SK-N-SH (cell line): Measurements from ENCODE around the gene RFFL. TPM values are rescaled to one million over a fixed set of nuclear protein-coding genes. Genes with fewer than 3 reads are reported as not detected.

Experiments
- CTCF ChIA-PET: fragments of 300-600, 350-600 bp; formaldehyde crosslinking; extraction: SDS; loops from one replicate; lab custom pipeline; 2021; lab: Yijun Ruan, JAX
- POLR2A ChIA-PET: fragments of 350-600 bp; sonication (Branson Sonifier 250); formaldehyde crosslinking; extraction: SDS; loops from one replicate; lab custom pipeline; 2020; ENCODE audit warnings: antibody characterized with exemption, inconsistent platforms; lab: Yijun Ruan, JAX
- DNase-seq: peaks from one replicate; pipeline ENCODE4 v3.0.0; 2012
- H2AFZ ChIP-seq: fragments of 200-600 bp; sonication (generic); 2 replicates; pipeline ENCODE4 v1.8.1; 2016; ENCODE audit warnings: antibody characterized with exemption, mild to moderate bottlenecking, low read depth
- H3F3A ChIP-seq: fragments of 200-600 bp; sonication (generic); replicated peaks from 2 replicates; pipeline ENCODE3; 2016; ENCODE audit warnings: antibody characterized with exemption, mild to moderate bottlenecking; ENCODE audit not compliant: insufficient read depth
- H3K27ac ChIP-seq, 2 experiments: fragments of 200-500 bp in 1 of 2; fragments of 200-600 bp in 1 of 2; sonication (Bioruptor generic) in 1 of 2; sonication (generic), shearing (Covaris generic) in 1 of 2; 2 replicates each; pipeline versions ENCODE4 v1.5.1 to v1.6.1; 2014 to 2016; ENCODE audit warnings: low read depth in 2 of 2, inconsistent platforms in 1 of 2, low read length in 1 of 2, mild to moderate bottlenecking in 1 of 2, mixed read lengths in 1 of 2
- H3K27me3 ChIP-seq: fragments of 200-600 bp; sonication (generic), shearing (Covaris generic); 2 replicates; pipeline ENCODE4 v1.6.1; 2016; ENCODE audit warnings: mixed run types; ENCODE audit not compliant: insufficient read depth
- H3K36me3 ChIP-seq, 2 experiments: fragments of 200-500 bp in 1 of 2; fragments of 200-600 bp in 1 of 2; sonication (Bioruptor generic) in 1 of 2; sonication (generic) in 1 of 2; replicated peaks in 1 of 2; 2 replicates each; pipeline versions ENCODE3 to v1.5.1; 2014 to 2016; ENCODE audit warnings: low read length in 1 of 2, mild to moderate bottlenecking in 1 of 2; ENCODE audit not compliant: insufficient read depth in 2 of 2, control insufficient read depth in 1 of 2
- H3K4me1 ChIP-seq, 2 experiments: fragments of 200-500 bp in 1 of 2; fragments of 200-600 bp in 1 of 2; sonication (Bioruptor generic) in 1 of 2; sonication (generic), shearing (Covaris generic) in 1 of 2; 2 replicates each; pipeline versions ENCODE4 v1.5.1 to v1.6.1; 2014 to 2016; ENCODE audit warnings: low read depth in 1 of 2, low read length in 1 of 2, mixed run types in 1 of 2; ENCODE audit not compliant: insufficient read depth in 2 of 2, control insufficient read depth in 1 of 2
- H3K4me2 ChIP-seq: fragments of 200-600 bp; sonication (generic), shearing (Covaris generic); 2 replicates; pipeline ENCODE4 v1.6.1; 2017; ENCODE audit warnings: mixed run types
- H3K4me3 ChIP-seq, 2 experiments: fragments of 200-500 bp in 1 of 2; fragments of 200-600 bp in 1 of 2; sonication (Bioruptor generic) in 1 of 2; sonication (generic), shearing (Covaris generic) in 1 of 2; 2 replicates each; pipeline versions ENCODE4 v1.5.1 to v1.8.1; 2014 to 2016; ENCODE audit warnings: low read depth in 2 of 2, inconsistent platforms in 1 of 2, low read length in 1 of 2, mild to moderate bottlenecking in 1 of 2, mixed read lengths in 1 of 2, moderate library complexity in 1 of 2
- H3K79me2 ChIP-seq: fragments of 200-600 bp; sonication (generic); 2 replicates; pipeline ENCODE4 v1.8.1; 2017; ENCODE audit warnings: mild to moderate bottlenecking; ENCODE audit not compliant: insufficient read depth
- H3K9ac ChIP-seq: fragments of 200-600 bp; sonication (generic); 2 replicates; pipeline ENCODE4 v1.6.1; 2017; ENCODE audit warnings: mixed run types
- H3K9me2 ChIP-seq: fragments of 200-600 bp; sonication (generic); 2 replicates; pipeline ENCODE4 v1.6.1; 2017; ENCODE audit warnings: mixed run types
- H3K9me3 ChIP-seq: fragments of 200-600 bp; sonication (generic); 2 replicates; pipeline ENCODE4 v1.6.1; 2017; ENCODE audit warnings: mixed run types, mild to moderate bottlenecking, moderate library complexity
- H4K20me1 ChIP-seq: fragments of 200-600 bp; sonication (generic); 2 replicates; pipeline ENCODE4 v1.6.1; 2017; ENCODE audit warnings: mild to moderate bottlenecking, mixed run types; ENCODE audit not compliant: insufficient read depth
- CHD2 ChIP-seq: fragments of 150-350 bp; IDR thresholded peaks from 2 replicates; pipeline ENCODE4 v1.6.1; 2018; ENCODE audit warnings: low read length; ENCODE audit not compliant: partially characterized antibody
- EP300 ChIP-seq, 2 experiments: IDR thresholded peaks; 2 replicates each; pipeline versions ENCODE4 v1.4.0 to v1.6.1; 2012; ENCODE audit warnings: borderline replicate concordance in 1 of 2, low read depth in 1 of 2, low read length in 1 of 2
- FOXJ3 ChIP-seq: sonication (generic); formaldehyde crosslinking; IDR thresholded peaks from 2 replicates; pipeline ENCODE4 v1.5.1; 2020; ENCODE audit warnings: mild to moderate bottlenecking, missing genetic modification reagents
- FOXM1 ChIP-seq: IDR thresholded peaks from 2 replicates; pipeline ENCODE4 v1.4.0; 2012; ENCODE audit warnings: low read depth, mild to moderate bottlenecking
- IRF3 ChIP-seq: fragments of 150-350 bp; IDR thresholded peaks from 2 replicates; pipeline ENCODE4 v1.6.1; 2016; ENCODE audit warnings: mild to moderate bottlenecking, low read depth, low read length
- JUND ChIP-seq: IDR thresholded peaks from 2 replicates; pipeline ENCODE4 v1.4.0; 2012
- MXI1 ChIP-seq: IDR thresholded peaks from 2 replicates; pipeline ENCODE4 v1.6.1; 2012; ENCODE audit warnings: mild to moderate bottlenecking, low read depth, low read length, improper control_type of control experiment
- RAD21 ChIP-seq: IDR thresholded peaks from 2 replicates; pipeline ENCODE4 v1.6.1; 2012; ENCODE audit warnings: mild to moderate bottlenecking, low read length
- RCOR1 ChIP-seq: fragments of 150-350 bp; IDR thresholded peaks from 2 replicates; pipeline ENCODE4 v1.6.1; 2017; ENCODE audit warnings: antibody characterized with exemption, low read length
- SIN3A ChIP-seq: IDR thresholded peaks from 2 replicates; pipeline ENCODE4 v1.6.1; 2012; ENCODE audit warnings: low read depth, mild to moderate bottlenecking, low read length, moderate library complexity, borderline replicate concordance
- TEAD4 ChIP-seq: IDR thresholded peaks from 2 replicates; pipeline ENCODE4 v1.4.0; 2012; ENCODE audit warnings: mild to moderate bottlenecking, borderline replicate concordance; ENCODE audit not compliant: insufficient read depth
- USF1 ChIP-seq: IDR thresholded peaks from 2 replicates; pipeline ENCODE4 v1.4.0; 2012; ENCODE audit warnings: low read depth, borderline replicate concordance
- USF2 ChIP-seq: fragments of 150-350 bp; IDR thresholded peaks from 2 replicates; pipeline ENCODE4 v1.6.1; 2017; ENCODE audit warnings: antibody characterized with exemption, low read length, low read depth, borderline replicate concordance
- YY1 ChIP-seq: IDR thresholded peaks from 2 replicates; pipeline ENCODE4 v1.4.0; 2012; ENCODE audit warnings: low read depth, mild to moderate bottlenecking
- WGBS: methylation state at CpG from one replicate; pipeline ENCODE4 v1.1.6; 2017; ENCODE audit warnings: low lambda C conversion rate; 5-methylcytosine and 5-hydroxymethylcytosine counted together
- polyA plus RNA-seq, 3 experiments: library from polyadenylated mRNA; depleted of rRNA; stranded (reverse); fragments of >200 nt; gene quantifications; 2 replicates each; pipeline ENCODE4 v1.2.3, GENCODE V29; 2012
- TF ChIP-seq, protein P1 (sequence below): IDR thresholded peaks from 2 replicates; pipeline ENCODE4; 2012
- TF ChIP-seq, protein P2 (sequence below): IDR thresholded peaks from 2 replicates; pipeline ENCODE4 v1.4.0; 2012; ENCODE audit warnings: low read depth
- TF ChIP-seq, protein P3 (sequence below): IDR thresholded peaks from 2 replicates; pipeline ENCODE4 v1.6.1; 2012; ENCODE audit warnings: mild to moderate bottlenecking, low read depth, low read length, moderate library complexity

Gene RFFL
- polyA plus RNA-seq, 1 of the 3 experiments (the other 2 are of a cell fraction): 10.1 TPM

DNA sequence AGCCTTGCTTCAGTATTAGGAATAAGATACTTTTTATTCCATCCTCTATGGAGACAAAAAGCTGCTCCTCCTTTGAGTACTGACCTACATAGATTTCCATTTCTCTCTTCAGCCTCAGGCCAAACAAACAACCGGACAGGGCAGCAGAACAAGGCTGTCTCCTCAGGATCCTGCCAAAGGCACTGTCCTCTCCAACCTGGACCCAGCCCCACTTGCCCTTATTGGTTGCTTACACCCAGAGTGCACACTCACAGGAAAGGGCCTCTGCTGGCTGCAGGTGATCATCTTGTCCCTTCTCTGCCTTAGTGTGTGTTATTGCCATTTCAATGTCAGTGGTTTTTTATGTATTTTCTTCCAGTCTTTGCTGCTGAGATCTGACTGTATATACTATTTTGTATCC is 56.5 kb downstream of the RFFL start:
- Histone ChIP-seq H3K36me3 (peaks cover 31% of the 10 kb centered on the region in 2 experiments), H3K9me3 (no peaks in the 10 kb centered on the region), H3K27ac (no peak overlapping the region), H3K79me2 (no peaks in the 10 kb centered on the region), H3K4me1 (no peaks in the 10 kb centered on the region; a peak in 1 of 4 replicates), H3K4me3 (no peak overlapping the region), H2AFZ (no peak overlapping the region), H3K9ac (no peak overlapping the region), H3F3A (peaks cover 15% of the 10 kb centered on the region), H3K4me2 (no peak overlapping the region), H3K9me2 (no peaks in the 10 kb centered on the region), H4K20me1 (no peaks in the 10 kb centered on the region), H3K27me3 (no peaks in the 10 kb centered on the region)
- POLR2A ChIA-PET: no interaction called here
- DNase-seq: no peak
- TF ChIP-seq, protein P1, sequence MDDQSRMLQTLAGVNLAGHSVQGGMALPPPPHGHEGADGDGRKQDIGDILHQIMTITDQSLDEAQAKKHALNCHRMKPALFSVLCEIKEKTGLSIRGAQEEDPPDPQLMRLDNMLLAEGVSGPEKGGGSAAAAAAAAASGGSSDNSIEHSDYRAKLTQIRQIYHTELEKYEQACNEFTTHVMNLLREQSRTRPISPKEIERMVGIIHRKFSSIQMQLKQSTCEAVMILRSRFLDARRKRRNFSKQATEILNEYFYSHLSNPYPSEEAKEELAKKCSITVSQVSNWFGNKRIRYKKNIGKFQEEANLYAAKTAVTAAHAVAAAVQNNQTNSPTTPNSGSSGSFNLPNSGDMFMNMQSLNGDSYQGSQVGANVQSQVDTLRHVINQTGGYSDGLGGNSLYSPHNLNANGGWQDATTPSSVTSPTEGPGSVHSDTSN: no peak
- TF ChIP-seq JUND (no peak), USF1 (no peak), SIN3A (no peak), MXI1 (no peak), FOXJ3 (CRISPR knock-in tag) (no peak), FOXM1 (no peak), TEAD4 (no peak), USF2 (no peak), RCOR1 (no peak), RAD21 (no peak), EP300 (IDR thresholded peaks at IDR 0.05; ENCODE audit: borderline replicate concordance in 1 of 2, low read depth in 1 of 2, low read length in 1 of 2) (no peak), YY1 (no peak), IRF3 (no peak), CHD2 (no peak)
- TF ChIP-seq, protein P2, sequence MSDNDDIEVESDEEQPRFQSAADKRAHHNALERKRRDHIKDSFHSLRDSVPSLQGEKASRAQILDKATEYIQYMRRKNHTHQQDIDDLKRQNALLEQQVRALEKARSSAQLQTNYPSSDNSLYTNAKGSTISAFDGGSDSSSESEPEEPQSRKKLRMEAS: no peak
- TF ChIP-seq, protein P3, sequence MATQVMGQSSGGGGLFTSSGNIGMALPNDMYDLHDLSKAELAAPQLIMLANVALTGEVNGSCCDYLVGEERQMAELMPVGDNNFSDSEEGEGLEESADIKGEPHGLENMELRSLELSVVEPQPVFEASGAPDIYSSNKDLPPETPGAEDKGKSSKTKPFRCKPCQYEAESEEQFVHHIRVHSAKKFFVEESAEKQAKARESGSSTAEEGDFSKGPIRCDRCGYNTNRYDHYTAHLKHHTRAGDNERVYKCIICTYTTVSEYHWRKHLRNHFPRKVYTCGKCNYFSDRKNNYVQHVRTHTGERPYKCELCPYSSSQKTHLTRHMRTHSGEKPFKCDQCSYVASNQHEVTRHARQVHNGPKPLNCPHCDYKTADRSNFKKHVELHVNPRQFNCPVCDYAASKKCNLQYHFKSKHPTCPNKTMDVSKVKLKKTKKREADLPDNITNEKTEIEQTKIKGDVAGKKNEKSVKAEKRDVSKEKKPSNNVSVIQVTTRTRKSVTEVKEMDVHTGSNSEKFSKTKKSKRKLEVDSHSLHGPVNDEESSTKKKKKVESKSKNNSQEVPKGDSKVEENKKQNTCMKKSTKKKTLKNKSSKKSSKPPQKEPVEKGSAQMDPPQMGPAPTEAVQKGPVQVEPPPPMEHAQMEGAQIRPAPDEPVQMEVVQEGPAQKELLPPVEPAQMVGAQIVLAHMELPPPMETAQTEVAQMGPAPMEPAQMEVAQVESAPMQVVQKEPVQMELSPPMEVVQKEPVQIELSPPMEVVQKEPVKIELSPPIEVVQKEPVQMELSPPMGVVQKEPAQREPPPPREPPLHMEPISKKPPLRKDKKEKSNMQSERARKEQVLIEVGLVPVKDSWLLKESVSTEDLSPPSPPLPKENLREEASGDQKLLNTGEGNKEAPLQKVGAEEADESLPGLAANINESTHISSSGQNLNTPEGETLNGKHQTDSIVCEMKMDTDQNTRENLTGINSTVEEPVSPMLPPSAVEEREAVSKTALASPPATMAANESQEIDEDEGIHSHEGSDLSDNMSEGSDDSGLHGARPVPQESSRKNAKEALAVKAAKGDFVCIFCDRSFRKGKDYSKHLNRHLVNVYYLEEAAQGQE: no peak
- CTCF ChIA-PET: interaction anchor here (1.2 kb wide), 1 partner anchor 20 kb away, joined by 3 read pairs; no protein-coding TSS in a partner anchor
- 100% methylated on average over 1 of the region's 1 CpG for WGBS
